ENCODE data around the gene GSE1. TPM values are rescaled to one million over a fixed set of nuclear protein-coding genes. Genes with fewer than 3 reads are reported as not detected.

The GSE1 gene
- total and polyA plus RNA-seq, 2 of the 13 experiments (the other 11 are each of a cell fraction or from before 2014, with no cell fraction given), result 16.1 to 31.2 TPM

GRCh38 chr16:85697431-85697830 lies 84.3 kb downstream of the GSE1 start (continued):
- TF ChIP-seq SNAPC4 (CRISPR knock-in tag; IDR thresholded peaks at IDR 0.05) (no peak), ZNF350 (CRISPR knock-in tag; IDR thresholded peaks at IDR 0.05; ENCODE audit: borderline replicate concordance, low read depth) (no peak), ZNF768 (CRISPR knock-in tag; IDR thresholded peaks at IDR 0.05) (peak; percentile 63; the same call in 1 of the 2 replicates), CBX1 (IDR thresholded peaks at IDR 0.05; ENCODE audit: low read depth) (no peak)

GRCh38 chr16:85698459-85698891 lies 85.4 kb downstream of the GSE1 start:
- no peaks in the 10 kb centered on the region for H3K9me3 ChIP-seq (ENCODE audit: low read length)
- intact Hi-C loops (cut with micrococcal nuclease; ENCODE audit: unreplicated experiment) (no loop called here), in situ Hi-C loops (cut with HindIII; ENCODE audit: extremely low pct_ligation_motif_present, low pct_unique_long_range_greater_than_20kb) (no loop called here)
- H3K4me2 ChIP-seq (ENCODE audit: low read depth, low read length), result no peak overlapping the region
- H3K27ac ChIP-seq (ENCODE audit: extremely low read length, insufficient read depth, low read length), result no peak overlapping the region
- H2AFZ ChIP-seq (ENCODE audit: low read length), result no peak overlapping the region
- no peaks in the 10 kb centered on the region for H4K20me1 ChIP-seq (ENCODE audit: insufficient read depth, low read length)
- no peak overlapping the region for H3K4me3 ChIP-seq (replicated peaks in 1 of 3; ENCODE audit: insufficient read depth in 1 of 3, low read depth in 2 of 3, low read length in 3 of 3)
- ChIA-PET CTCF (ENCODE audit: low intra/inter-chr PET ratio, low total read pairs) (no interaction called here), POLR2A (no interaction called here)
- BruUV-seq (replicated peaks), result no TSS peak
- no peaks in the 10 kb centered on the region for H3K79me2 ChIP-seq (ENCODE audit: insufficient read depth, low read length)
- WGBS (ENCODE audit: low lambda C conversion rate), result 60% methylated on average over 7 of the region's 7 CpGs
- no peak overlapping the region for H3K9ac ChIP-seq (ENCODE audit: insufficient read depth, low read depth, low read length)
- ATAC-seq (no peak), FAIRE-seq (no peak), DNase-seq (ENCODE audit: low spot score) (no peak)
- H3K27me3 ChIP-seq (ENCODE audit: control insufficient read depth in 1 of 2, insufficient read depth in 2 of 2, low read length in 2 of 2), result peaks cover 9 to 72% of the 10 kb centered on the region in 2 experiments; a peak in 4 of 5 replicates
- H3K4me1 ChIP-seq (ENCODE audit: insufficient read depth, low read length), result peaks cover 16% of the 10 kb centered on the region
- no peaks in the 10 kb centered on the region for H3K36me3 ChIP-seq (replicated peaks in 1 of 2; ENCODE audit: control insufficient read depth in 1 of 2, insufficient read depth in 2 of 2, low read length in 2 of 2)
- no peak for TF ChIP-seq ZNF230 (CRISPR knock-in tag; IDR thresholded peaks at IDR 0.05)
- no peak for TF ChIP-seq ZNF30 (CRISPR knock-in tag; IDR thresholded peaks at IDR 0.05)
- TF ChIP-seq SMARCC2 (IDR thresholded peaks at IDR 0.05), result no peak
- TF ChIP-seq ZNF281 (CRISPR knock-in tag; IDR thresholded peaks at IDR 0.05; ENCODE audit: borderline replicate concordance), result no peak
- TF ChIP-seq ZNF629 (CRISPR knock-in tag; conservative IDR thresholded peaks at IDR 0.05), result peak; percentile 64; the same call in 1 of the 2 replicates
- TF ChIP-seq FOXA1 (IDR thresholded peaks at IDR 0.05), result no peak
- no peak for TF ChIP-seq FOXA1 (CRISPR knock-in tag; IDR thresholded peaks at IDR 0.05)
- TF ChIP-seq USF2 (IDR thresholded peaks at IDR 0.05; ENCODE audit: low read depth, low read length), result no peak
- no peak for TF ChIP-seq USF2 (CRISPR knock-in tag; IDR thresholded peaks at IDR 0.05; ENCODE audit: borderline replicate concordance)
- no peak for TF ChIP-seq ZNF569 (CRISPR knock-in tag; IDR thresholded peaks at IDR 0.05; ENCODE audit: borderline replicate concordance)
